Mesenchymal stem cell (in vitro differentiated cells and primary cell): ENCODE results near the gene HEXIM1.

Source experiments
- DNase-seq: peaks from one replicate; pipeline ENCODE4 v3.0.0-alpha.2; 2013
- H2AFZ ChIP-seq: one replicate; pipeline ENCODE4 v1.6.1; 2013; ENCODE audit warnings: low read depth, mild to moderate bottlenecking, control low read depth, inconsistent platforms, low read length, moderate library complexity
- H2AK5ac ChIP-seq: 2 replicates; pipeline ENCODE4 v1.6.1; 2013; ENCODE audit warnings: low read length, moderate library complexity, mild to moderate bottlenecking, inconsistent platforms; ENCODE audit not compliant: severe bottlenecking
- H2BK120ac ChIP-seq: one replicate; pipeline ENCODE4 v1.6.1; 2013; ENCODE audit warnings: low read depth, mild to moderate bottlenecking, inconsistent platforms, low read length, moderate library complexity
- H2BK12ac ChIP-seq, 2 experiments: one replicate each; pipeline ENCODE4 v1.6.1; 2013; ENCODE audit warnings: inconsistent platforms in 2 of 2, low read length in 2 of 2, mild to moderate bottlenecking in 2 of 2, moderate library complexity in 2 of 2, control low read depth in 1 of 2
- H2BK15ac ChIP-seq: one replicate; pipeline ENCODE4 v1.6.1; 2013; ENCODE audit warnings: mild to moderate bottlenecking, low read depth, inconsistent platforms; ENCODE audit not compliant: poor library complexity, severe bottlenecking
- H2BK5ac ChIP-seq: 2 replicates; pipeline ENCODE4 v1.6.1; 2013; ENCODE audit warnings: low read depth, mild to moderate bottlenecking, low read length, control low read depth, inconsistent platforms; ENCODE audit not compliant: poor library complexity, severe bottlenecking
- H3K14ac ChIP-seq, 2 experiments: one replicate each; pipeline ENCODE4 v1.6.1; 2013; ENCODE audit warnings: inconsistent platforms in 2 of 2, low read length in 2 of 2, control low read depth in 1 of 2, mild to moderate bottlenecking in 1 of 2, moderate library complexity in 1 of 2
- H3K18ac ChIP-seq, 2 experiments: one replicate each; pipeline ENCODE4 v1.6.1; 2013; ENCODE audit warnings: inconsistent platforms in 2 of 2, low read length in 2 of 2, control low read depth in 1 of 2, low read depth in 1 of 2, mild to moderate bottlenecking in 1 of 2
- H3K23ac ChIP-seq, 2 experiments: one replicate each; pipeline ENCODE4 v1.6.1; 2013; ENCODE audit warnings: inconsistent platforms in 2 of 2, low read length in 2 of 2, mild to moderate bottlenecking in 2 of 2, moderate library complexity in 2 of 2, control low read depth in 1 of 2
- H3K27ac ChIP-seq: 2 replicates; pipeline ENCODE4 v1.5.1; 2013; ENCODE audit warnings: mild to moderate bottlenecking, moderate library complexity, low read length, control low read depth, inconsistent platforms; ENCODE audit not compliant: poor library complexity, severe bottlenecking
- H3K27me3 ChIP-seq, 2 experiments: 2 replicates each; pipeline versions ENCODE4 v1.6.1 to v1.7.0; 2013; ENCODE audit warnings: low read length in 2 of 2, mild to moderate bottlenecking in 2 of 2, moderate library complexity in 2 of 2, control low read depth in 1 of 2, inconsistent platforms in 1 of 2; ENCODE audit not compliant: control insufficient read depth in 1 of 2, insufficient read depth in 1 of 2
- H3K36me3 ChIP-seq, 2 experiments: 2 replicates each; pipeline versions ENCODE4 v1.6.1 to v1.7.0; 2013; ENCODE audit warnings: low read length in 2 of 2, control low read depth in 1 of 2, inconsistent platforms in 1 of 2, low read depth in 1 of 2, mild to moderate bottlenecking in 1 of 2; ENCODE audit not compliant: insufficient read depth in 2 of 2, control insufficient read depth in 1 of 2
- H3K4ac ChIP-seq, 2 experiments: one replicate each; pipeline ENCODE4 v1.6.1; 2013; ENCODE audit warnings: inconsistent platforms in 2 of 2, low read length in 2 of 2, mild to moderate bottlenecking in 2 of 2, moderate library complexity in 2 of 2, control low read depth in 1 of 2, low read depth in 1 of 2
- H3K4me1 ChIP-seq: 2 replicates; pipeline ENCODE4 v1.6.1; 2013; ENCODE audit warnings: low read depth, low read length, control low read depth; ENCODE audit not compliant: control insufficient read depth, insufficient read depth
- H3K4me2 ChIP-seq: 2 replicates; pipeline ENCODE4 v1.6.1; 2013; ENCODE audit warnings: low read length, mild to moderate bottlenecking, inconsistent platforms; ENCODE audit not compliant: poor library complexity, severe bottlenecking
- H3K4me3 ChIP-seq, 2 experiments: 2 replicates each; pipeline versions ENCODE4 v1.5.1 to v1.7.0; 2013; ENCODE audit warnings: low read length in 2 of 2, mild to moderate bottlenecking in 2 of 2, control low read depth in 1 of 2, low read depth in 1 of 2; ENCODE audit not compliant: insufficient read depth in 1 of 2
- H3K79me1 ChIP-seq: replicated peaks from 2 replicates; pipeline ENCODE4 v1.6.1; 2013; ENCODE audit warnings: mild to moderate bottlenecking, control low read depth, low read length, inconsistent platforms; ENCODE audit not compliant: poor library complexity, severe bottlenecking
- H3K9ac ChIP-seq: 2 replicates; pipeline ENCODE4 v1.7.0; 2013; ENCODE audit warnings: mild to moderate bottlenecking, low read length, moderate library complexity
- H3K9me3 ChIP-seq: 2 replicates; pipeline ENCODE4 v1.7.0; 2013; ENCODE audit warnings: mild to moderate bottlenecking, low read length; ENCODE audit not compliant: control insufficient read depth
- H4K8ac ChIP-seq: one replicate; pipeline ENCODE4 v1.6.1; 2013; ENCODE audit warnings: inconsistent platforms, mild to moderate bottlenecking, low read length, moderate library complexity
- H4K91ac ChIP-seq: one replicate; pipeline ENCODE4 v1.6.1; 2013; ENCODE audit warnings: mild to moderate bottlenecking, low read length, inconsistent platforms
- WGBS: methylation state at CpG from one replicate; pipeline ENCODE4 v1.1.7; 2013; ENCODE audit warnings: mixed read lengths; 5-methylcytosine and 5-hydroxymethylcytosine counted together

Gene HEXIM1

DNA sequence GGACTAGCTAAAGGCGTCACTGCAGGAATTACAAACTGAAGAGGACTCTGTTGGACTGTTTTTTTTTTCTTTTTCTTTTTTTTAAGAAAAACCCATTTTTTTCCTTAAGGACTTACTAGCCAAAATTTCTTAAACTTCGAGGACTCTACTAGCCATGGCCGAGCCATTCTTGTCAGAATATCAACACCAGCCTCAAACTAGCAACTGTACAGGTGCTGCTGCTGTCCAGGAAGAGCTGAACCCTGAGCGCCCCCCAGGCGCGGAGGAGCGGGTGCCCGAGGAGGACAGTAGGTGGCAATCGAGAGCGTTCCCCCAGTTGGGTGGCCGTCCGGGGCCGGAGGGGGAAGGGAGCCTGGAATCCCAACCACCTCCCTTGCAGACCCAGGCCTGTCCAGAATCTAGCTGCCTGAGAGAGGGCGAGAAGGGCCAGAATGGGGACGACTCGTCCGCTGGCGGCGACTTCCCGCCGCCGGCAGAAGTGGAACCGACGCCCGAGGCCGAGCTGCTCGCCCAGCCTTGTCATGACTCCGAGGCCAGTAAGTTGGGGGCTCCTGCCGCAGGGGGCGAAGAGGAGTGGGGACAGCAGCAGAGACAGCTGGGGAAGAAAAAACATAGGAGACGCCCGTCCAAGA, 878 bp downstream of the HEXIM1 start:
- Histone ChIP-seq H3K9me3 (no peaks in the 10 kb centered on the region), H2BK15ac (peak overlapping the region; percentile 69), H4K91ac (peak overlapping the region; percentile 86), H3K18ac (peak overlapping the region; percentile 98 to 99), H3K4me3 (peak overlapping the region; percentile 95 to 96), H2AK5ac (peak overlapping the region; percentile 96), H2BK5ac (peak overlapping the region; percentile 89), H2BK12ac (peak overlapping the region in 1 of 2 experiments; percentile 88), H3K14ac (peak overlapping the region; percentile 93 to 95), H2BK120ac (peak overlapping the region; percentile 58), H2AFZ (peak overlapping the region; percentile 75), H3K23ac (peak overlapping the region in 1 of 2 experiments; percentile 98), H4K8ac (peak overlapping the region; percentile 85), H3K36me3 (peaks cover 6 to 14% of the 10 kb centered on the region in 2 experiments), H3K79me1 (peaks cover 13% of the 10 kb centered on the region), H3K4me1 (peaks cover 20% of the 10 kb centered on the region), H3K9ac (peak overlapping the region; percentile 99), H3K4me2 (peak overlapping the region; percentile 97), H3K27ac (peak overlapping the region; percentile 97), H3K27me3 (no peaks in the 10 kb centered on the region), H3K4ac (peak overlapping the region; percentile 91 to 99)
- whole genome bisulfite sequencing = under 1% methylated on average over 31 of the region's 32 CpGs
- peak; percentile 91 for DNase-seq

DNA sequence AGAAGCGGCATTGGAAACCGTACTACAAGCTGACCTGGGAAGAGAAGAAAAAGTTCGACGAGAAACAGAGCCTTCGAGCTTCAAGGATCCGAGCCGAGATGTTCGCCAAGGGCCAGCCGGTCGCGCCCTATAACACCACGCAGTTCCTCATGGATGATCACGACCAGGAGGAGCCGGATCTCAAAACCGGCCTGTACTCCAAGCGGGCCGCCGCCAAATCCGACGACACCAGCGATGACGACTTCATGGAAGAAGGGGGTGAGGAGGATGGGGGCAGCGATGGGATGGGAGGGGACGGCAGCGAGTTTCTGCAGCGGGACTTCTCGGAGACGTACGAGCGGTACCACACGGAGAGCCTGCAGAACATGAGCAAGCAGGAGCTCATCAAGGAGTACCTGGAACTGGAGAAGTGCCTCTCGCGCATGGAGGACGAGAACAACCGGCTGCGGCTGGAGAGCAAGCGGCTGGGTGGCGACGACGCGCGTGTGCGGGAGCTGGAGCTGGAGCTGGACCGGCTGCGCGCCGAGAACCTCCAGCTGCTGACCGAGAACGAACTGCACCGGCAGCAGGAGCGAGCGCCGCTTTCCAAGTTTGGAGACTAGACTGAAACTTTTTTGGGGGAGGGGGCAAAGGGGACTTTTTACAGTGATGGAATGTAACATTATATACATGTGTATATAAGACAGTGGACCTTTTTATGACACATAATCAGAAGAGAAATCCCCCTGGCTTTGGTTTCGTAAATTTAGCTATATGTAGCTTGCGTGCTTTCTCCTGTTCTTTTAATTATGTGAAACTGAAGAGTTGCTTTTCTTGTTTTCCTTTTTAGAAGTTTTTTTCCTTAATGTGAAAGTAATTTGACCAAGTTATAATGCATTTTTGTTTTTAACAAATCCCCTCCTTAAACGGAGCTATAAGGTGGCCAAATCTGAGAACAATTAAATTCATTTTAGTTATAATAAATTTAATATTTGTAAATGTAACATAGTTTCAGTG, 1.7 kb downstream of the HEXIM1 start:
- H4K91ac ChIP-seq = peak overlapping the region; percentile 4
- WGBS = under 1% methylated on average over 55 of the region's 56 CpGs
- peak; percentile 66 for DNase-seq

DNA sequence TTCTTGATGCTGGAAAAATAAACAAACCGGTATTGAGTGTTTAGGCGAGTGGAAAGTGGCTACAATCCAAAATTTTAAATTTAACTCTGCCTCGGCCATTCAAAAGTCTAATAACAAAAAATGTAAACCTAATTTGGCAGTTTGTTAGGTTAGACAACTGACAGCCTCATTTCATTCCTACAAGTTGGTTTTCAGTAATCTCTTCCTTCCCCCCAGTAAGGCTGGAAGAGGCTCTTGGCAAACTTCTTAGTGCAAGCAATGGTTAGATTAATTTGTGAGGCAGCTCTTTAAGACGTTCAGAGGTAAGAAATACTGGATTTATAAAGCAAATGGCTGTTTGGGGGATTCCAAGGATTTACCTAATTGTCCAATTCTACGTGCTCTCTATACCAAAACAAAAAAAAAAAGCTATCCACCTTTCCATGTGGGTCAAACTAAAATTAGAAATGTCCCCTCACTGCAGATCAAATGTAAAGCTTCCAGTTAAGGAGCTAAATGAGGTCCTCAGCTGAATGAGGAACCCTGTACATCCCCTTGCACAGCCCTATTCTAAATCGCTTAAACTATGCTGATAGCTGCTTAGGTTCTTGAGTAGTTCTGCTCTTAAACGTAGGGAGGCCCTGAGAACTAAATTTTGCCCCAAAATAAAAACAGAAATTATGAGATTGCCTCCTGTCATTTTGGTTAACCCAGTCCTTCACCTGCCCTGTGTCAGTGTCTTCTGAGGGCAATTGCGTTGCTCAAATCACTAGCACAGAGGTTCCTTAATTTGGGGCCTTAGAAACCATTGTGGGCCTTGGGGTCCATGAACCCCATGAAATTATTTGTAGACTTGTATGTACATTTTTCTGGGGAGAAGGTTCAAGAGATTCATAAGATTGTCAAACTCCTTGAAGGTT, 2.9 kb downstream of the HEXIM1 start:
- no peak overlapping the region for H3K18ac ChIP-seq
- 55% methylated on average over 5 of the region's 8 CpGs for WGBS
- no peaks in the 10 kb centered on the region for H3K9me3 ChIP-seq
- no peak overlapping the region for H3K14ac ChIP-seq
- H3K79me1 ChIP-seq = peaks cover 12% of the 10 kb centered on the region
- H2BK15ac ChIP-seq = no peak overlapping the region
- H2BK5ac ChIP-seq = no peak overlapping the region
- H3K4me3 ChIP-seq = peak overlapping the region in 1 of 2 experiments; percentile 95
- no peak overlapping the region for H3K23ac ChIP-seq
- H3K4ac ChIP-seq = no peak overlapping the region
- H2AFZ ChIP-seq = no peak overlapping the region
- peaks cover 9% of the 10 kb centered on the region for H3K4me1 ChIP-seq
- H2BK120ac ChIP-seq = no peak overlapping the region
- H3K9ac ChIP-seq = peak overlapping the region; percentile 99
- DNase-seq = peak; percentile 39
- no peak overlapping the region for H4K8ac ChIP-seq
- H3K27me3 ChIP-seq = no peaks in the 10 kb centered on the region
- H3K4me2 ChIP-seq = peak overlapping the region; percentile 31
- H2BK12ac ChIP-seq = no peak overlapping the region
- peak overlapping the region; percentile 16 for H3K27ac ChIP-seq
- no peak overlapping the region for H4K91ac ChIP-seq
- H2AK5ac ChIP-seq = no peak overlapping the region
- H3K36me3 ChIP-seq = peaks cover 6% of the 10 kb centered on the region in 2 experiments

More for the DNA sequence above, 1.7 kb downstream of the HEXIM1 start:
- peaks cover 11% of the 10 kb centered on the region for H3K79me1 ChIP-seq
- H3K27ac ChIP-seq = peak overlapping the region; percentile 97
- H3K4ac ChIP-seq = peak overlapping the region; percentile 91 to 99
- H2AK5ac ChIP-seq = peak overlapping the region; percentile 96
- H3K14ac ChIP-seq = peak overlapping the region; percentile 95 to 96
- peak overlapping the region in 1 of 2 experiments; percentile 98 for H3K23ac ChIP-seq
- peak overlapping the region; percentile 85 for H4K8ac ChIP-seq
- peaks cover 12% of the 10 kb centered on the region for H3K4me1 ChIP-seq
- H3K27me3 ChIP-seq = no peaks in the 10 kb centered on the region
- no peak overlapping the region for H2BK15ac ChIP-seq
- H3K4me2 ChIP-seq = peak overlapping the region; percentile 97
- peak overlapping the region; percentile 75 for H2AFZ ChIP-seq
- H3K4me3 ChIP-seq = peak overlapping the region; percentile 82 to 95
- H3K18ac ChIP-seq = peak overlapping the region; percentile 98 to 99
- peak overlapping the region; percentile 99 for H3K9ac ChIP-seq
- H3K36me3 ChIP-seq = peaks cover 6 to 8% of the 10 kb centered on the region in 2 experiments
- H2BK5ac ChIP-seq = peak overlapping the region; percentile 89
- no peaks in the 10 kb centered on the region for H3K9me3 ChIP-seq
- peak overlapping the region; percentile 58 for H2BK120ac ChIP-seq
- H2BK12ac ChIP-seq = peak overlapping the region in 1 of 2 experiments; percentile 80
